GM13976 (cell line): Measurements from ENCODE around the gene TF.

ENCODE experiments used
- DNase-seq: peaks from one replicate; pipeline ENCODE4 v3.0.0; 2012; ENCODE audit warnings: low spot score
- CTCF ChIP-seq: IDR thresholded peaks from 2 replicates; pipeline ENCODE4 v1.5.1; 2012; ENCODE audit warnings: borderline replicate concordance, mild to moderate bottlenecking; ENCODE audit not compliant: insufficient read depth; ENCODE audit errors: extremely low read depth, missing control alignments, control extremely low read depth
- in situ Hi-C: fragments of 300-500 bp; cut with MboI; formaldehyde crosslinking; loops from one replicate; pipeline ENCODE4 v1.12.0; 2022; ENCODE audit warnings: low sequenced_read_pairs, mixed read lengths, inconsistent platforms; ENCODE audit not compliant: unreplicated experiment

The TF gene

DNA sequence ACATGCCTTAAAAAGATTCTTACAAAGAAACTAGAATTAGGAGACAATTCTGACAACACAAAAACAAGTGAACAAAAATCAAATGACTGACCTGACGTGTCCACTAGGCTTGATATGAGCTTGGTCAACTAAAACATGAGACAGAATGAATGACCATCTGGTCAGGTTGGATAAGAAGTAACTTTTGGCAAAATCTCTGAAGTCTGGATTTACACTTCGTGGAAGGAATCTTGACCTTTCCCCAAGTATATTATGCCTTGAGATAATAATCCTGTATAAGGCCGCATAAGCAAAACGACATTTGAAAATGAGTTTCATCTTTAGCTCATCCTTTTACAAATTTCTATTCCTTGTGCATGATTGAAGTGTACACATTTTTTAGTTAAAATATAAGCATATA lies 1.1 kb upstream of the TF start:
- no peak for TF ChIP-seq CTCF
- in situ Hi-C loops: no loop called here
- no peak for DNase-seq

GRCh38 chr3:133746712-133747066 lies 496 bp downstream of the TF start:
- no peak for TF ChIP-seq CTCF

DNA sequence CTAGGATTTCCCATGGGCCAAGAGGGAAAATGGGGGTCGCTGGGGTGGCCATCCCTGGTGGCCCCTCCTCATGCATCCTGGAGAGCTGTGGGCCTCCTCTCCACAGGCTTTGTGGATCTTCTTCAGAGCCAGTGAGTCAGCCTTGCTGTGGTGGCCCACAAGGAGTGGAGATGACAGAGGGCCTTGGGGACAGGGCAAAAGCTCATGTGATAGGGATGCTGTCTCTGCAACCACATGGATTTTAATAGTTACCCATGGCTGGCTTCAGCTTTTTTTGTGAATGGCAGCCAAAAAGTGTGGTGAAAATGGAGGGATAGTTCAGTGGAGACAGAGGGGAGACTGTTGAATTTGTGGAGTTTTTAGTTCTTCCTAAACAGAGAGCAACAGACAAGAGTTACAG lies 1.2 kb downstream of the TF start:
- no peak for TF ChIP-seq CTCF
- in situ Hi-C loops: no loop called here
- no peak for DNase-seq

More at GRCh38 chr3:133746712-133747066, 496 bp downstream of the TF start:
- no peak for DNase-seq
- in situ Hi-C loops: no loop called here

DNA sequence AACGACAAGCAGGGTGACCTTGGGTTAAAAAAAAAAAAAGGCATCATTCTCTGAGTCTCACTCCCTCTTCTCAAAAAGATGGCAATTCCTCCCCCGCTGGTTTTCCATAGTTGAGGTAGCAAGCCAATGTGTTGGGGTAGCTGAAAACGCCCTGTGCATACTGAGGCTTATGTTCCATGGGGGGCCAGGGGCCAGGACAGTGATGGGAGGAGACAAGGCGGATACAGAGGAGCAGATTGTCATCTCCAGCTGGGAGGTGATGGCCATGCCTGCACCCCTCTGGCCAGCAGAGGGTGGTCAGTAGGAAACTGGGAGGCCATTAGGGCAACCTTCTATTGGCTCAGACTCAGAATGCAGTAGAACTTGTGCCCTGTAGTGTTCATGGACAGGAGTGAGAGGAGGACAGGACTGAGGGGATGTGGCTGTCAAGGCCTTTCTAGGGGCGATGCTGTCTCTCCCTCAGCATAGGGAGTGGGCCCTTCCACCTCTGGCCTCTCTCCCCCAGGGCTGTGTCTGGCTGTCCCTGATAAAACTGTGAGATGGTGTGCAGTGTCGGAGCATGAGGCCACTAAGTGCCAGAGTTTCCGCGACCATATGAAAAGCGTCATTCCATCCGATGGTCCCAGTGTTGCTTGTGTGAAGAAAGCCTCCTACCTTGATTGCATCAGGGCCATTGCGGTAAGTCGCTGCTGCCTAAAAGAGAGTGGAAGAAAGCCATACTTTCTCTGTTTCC lies 1.9 kb downstream of the TF start:
- TF ChIP-seq CTCF: no peak
- no peak for DNase-seq
- in situ Hi-C loops: no loop called here

DNA sequence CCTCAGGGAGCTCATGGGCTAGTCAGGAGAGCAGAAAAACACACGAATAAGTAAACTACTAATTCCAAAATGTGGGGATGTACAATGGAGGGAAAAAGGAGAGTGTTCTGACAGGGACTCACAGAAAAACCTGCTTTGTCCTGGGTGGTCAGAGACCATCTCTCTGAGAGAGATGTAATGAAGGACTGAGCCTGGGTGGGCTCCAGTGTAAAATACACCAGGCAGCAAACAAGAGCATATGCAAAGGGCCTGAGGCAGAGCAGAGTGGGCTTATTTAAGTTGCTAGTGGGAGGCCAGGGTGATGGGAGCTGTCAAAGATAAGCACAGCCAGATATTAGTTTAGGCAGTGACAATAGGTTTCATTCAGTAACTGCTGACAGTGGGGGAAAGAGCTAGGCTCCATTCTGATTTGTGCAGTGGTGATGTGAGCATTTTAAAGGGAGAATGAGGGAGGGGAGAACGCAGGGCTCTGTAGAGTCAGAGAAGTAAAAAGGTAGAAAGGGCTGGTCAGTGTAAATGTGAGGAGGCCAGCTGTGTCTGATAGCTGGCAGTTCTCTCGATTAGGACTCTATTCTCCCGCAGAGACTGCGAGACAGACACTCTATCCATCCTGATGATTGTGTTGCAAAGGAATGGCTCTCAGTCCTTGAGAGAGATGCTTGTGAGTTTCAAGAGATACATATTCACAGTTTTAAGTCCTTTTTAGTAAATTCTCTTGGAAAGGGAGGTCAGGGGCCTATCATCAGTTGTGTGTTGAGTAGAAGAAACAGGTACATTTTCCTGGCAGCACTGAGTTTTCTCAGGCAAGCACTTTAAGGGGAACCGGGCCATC lies 3.5 kb downstream of the TF start:
- no peak for TF ChIP-seq CTCF
- in situ Hi-C loops: no loop called here
- no peak for DNase-seq

GRCh38 chr3:133750259-133750656 lies 4.1 kb downstream of the TF start:
- no peak for TF ChIP-seq CTCF
- DNase-seq: no peak
- in situ Hi-C loops: no loop called here
